Astrocyte of the cerebellum (primary cell): ENCODE measurements around the gene RPN2.

Experiments
- DNase-seq: peaks from one replicate; pipeline ENCODE4 v3.0.0-alpha.2; 2011; ENCODE audit warnings: low read depth
- H3K4me3 ChIP-seq: 2 replicates; pipeline ENCODE4 v1.5.1; 2011; ENCODE audit warnings: mild to moderate bottlenecking, low read depth, low read length, moderate library complexity
- CTCF ChIP-seq: IDR thresholded peaks from 2 replicates; pipeline ENCODE4 v1.5.1; 2012; ENCODE audit warnings: low read length, low read depth, moderate library complexity, mild to moderate bottlenecking; ENCODE audit errors: missing control alignments
- in situ Hi-C: cut with HindIII; loops from 2 replicates; pipeline ENCODE4 v1.10.0; 2017; ENCODE audit warnings: low sequenced_read_pairs

RPN2 gene

GRCh38 chr20:37280403-37280802, 101.3 kb downstream of the RPN2 start:
- no peak for TF ChIP-seq CTCF
- no peak for DNase-seq
- no peak overlapping the region for H3K4me3 ChIP-seq
- in situ Hi-C loops, result loop anchor here (10.0 kb wide), 1 partner anchor 234 kb away; no protein-coding TSS in a partner anchor

- in situ Hi-C loops, result loop anchor here (10.0 kb wide), 1 partner anchor 232 kb away; no protein-coding TSS in a partner anchor
- no peak overlapping the region for H3K4me3 ChIP-seq
- TF ChIP-seq CTCF, result peak; percentile 56
- peak; percentile 47 for DNase-seq
These were observed 103.4 kb downstream of the RPN2 start for GRCh38 chr20:37282556-37282955.

- in situ Hi-C loops, result loop anchor here (10.0 kb wide), 1 partner anchor 231 kb away; no protein-coding TSS in a partner anchor
- no peak for DNase-seq
- H3K4me3 ChIP-seq, result no peak overlapping the region
- no peak for TF ChIP-seq CTCF
These were observed 104.5 kb downstream of the RPN2 start for GRCh38 chr20:37283530-37284195.

DNA sequence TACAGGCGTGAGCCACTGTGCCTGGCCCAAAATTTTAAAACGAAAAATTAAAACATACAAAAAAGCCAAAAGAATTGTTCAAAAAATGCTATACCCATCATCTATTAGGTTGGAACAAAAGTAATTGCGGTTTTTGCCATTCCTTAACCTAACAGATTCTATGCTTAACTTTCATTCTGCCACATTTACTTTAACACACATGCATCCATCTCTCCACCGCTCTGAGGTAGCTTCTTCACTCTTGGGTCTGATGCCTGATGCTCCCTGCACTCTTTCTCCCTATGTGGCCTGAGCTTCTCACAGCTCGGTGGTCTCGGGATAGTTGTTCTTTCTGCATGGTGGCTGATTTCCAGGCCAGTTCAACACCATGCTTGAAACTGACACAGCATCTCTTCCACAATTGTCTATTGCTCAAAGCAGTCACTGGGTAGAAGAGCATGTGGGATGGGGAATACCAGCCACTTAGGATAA, 105.6 kb downstream of the RPN2 start:
- no peak for DNase-seq
- in situ Hi-C loops, result loop anchor here (10.0 kb wide), 1 partner anchor 230 kb away; no protein-coding TSS in a partner anchor
- no peak for TF ChIP-seq CTCF
- no peak overlapping the region for H3K4me3 ChIP-seq

DNA sequence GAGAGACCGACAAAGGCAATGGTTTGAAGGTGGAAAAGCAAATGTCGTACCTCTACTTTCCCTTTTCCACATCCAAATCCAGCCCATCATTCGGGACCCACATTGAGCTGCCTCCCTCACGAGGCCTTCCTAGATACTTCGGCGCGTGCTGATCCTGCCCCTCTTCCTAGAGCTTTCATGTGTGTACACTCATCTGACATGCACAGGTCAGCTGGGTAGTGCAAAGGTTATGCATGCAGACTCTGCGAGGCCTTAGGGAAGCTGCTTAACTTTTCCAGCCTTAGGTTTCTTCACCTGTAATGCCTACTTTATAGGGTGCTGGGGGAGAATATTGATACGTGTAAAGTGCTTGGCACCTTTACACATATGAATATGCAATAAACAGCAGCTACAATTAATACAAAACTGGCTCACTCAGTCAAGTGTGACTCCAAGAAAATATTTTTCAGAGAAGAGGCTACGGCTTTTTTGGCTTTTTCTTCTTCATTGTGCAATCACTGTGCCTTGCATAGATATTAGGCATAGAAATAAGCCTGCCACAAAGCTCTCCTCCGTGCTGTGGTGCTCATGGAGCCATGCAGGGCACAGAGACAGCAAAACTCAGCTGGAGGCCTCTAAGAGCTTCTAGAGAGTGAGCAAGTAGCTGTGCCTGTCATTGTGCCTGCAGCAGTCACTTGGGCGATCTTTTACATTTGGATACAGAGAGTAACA, 106.7 kb downstream of the RPN2 start:
- in situ Hi-C loops, result loop anchor here (10.0 kb wide), 1 partner anchor 229 kb away; no protein-coding TSS in a partner anchor

GRCh38 chr20:37288091-37288490, 109.0 kb downstream of the RPN2 start:
- H3K4me3 ChIP-seq, result no peak overlapping the region
- no peak for DNase-seq
- in situ Hi-C loops, result loop anchor here (10.0 kb wide), 1 partner anchor 227 kb away; no protein-coding TSS in a partner anchor
- TF ChIP-seq CTCF, result no peak

More for the DNA sequence above, 106.7 kb downstream of the RPN2 start:
- no peak for DNase-seq
- no peak overlapping the region for H3K4me3 ChIP-seq
- TF ChIP-seq CTCF, result no peak
